ENCODE results near the gene BCKDK.

The BCKDK gene

GRCh38 chr16:31107465-31107867 lies 720 bp upstream of the BCKDK start:
- peak; percentile 79 for DNase-seq (ENCODE audit: low spot score)
- in situ Hi-C loops (cut with MboI; ENCODE audit: low pct_unique_long_range_greater_than_20kb, low sequenced_read_pairs, unreplicated experiment), result no loop called here
- TF ChIP-seq CTCF (IDR thresholded peaks at IDR 0.05; ENCODE audit: extremely low read depth, insufficient read depth, missing control alignments), result no peak

- DNase-seq (ENCODE audit: low spot score), result no peak
- TF ChIP-seq CTCF (IDR thresholded peaks at IDR 0.05; ENCODE audit: extremely low read depth, insufficient read depth, missing control alignments), result no peak
- in situ Hi-C loops (cut with MboI; ENCODE audit: low pct_unique_long_range_greater_than_20kb, low sequenced_read_pairs, unreplicated experiment), result no loop called here
Observed at GRCh38 chr16:31108794-31109558, 790 bp downstream of the BCKDK start.

- no peak for DNase-seq (ENCODE audit: low spot score)
- no peak for TF ChIP-seq CTCF (IDR thresholded peaks at IDR 0.05; ENCODE audit: extremely low read depth, insufficient read depth, missing control alignments)
- in situ Hi-C loops (cut with MboI; ENCODE audit: low pct_unique_long_range_greater_than_20kb, low sequenced_read_pairs, unreplicated experiment), result no loop called here
Observed at GRCh38 chr16:31109622-31110021, 1.4 kb downstream of the BCKDK start.

- no peak for TF ChIP-seq CTCF (IDR thresholded peaks at IDR 0.05; ENCODE audit: extremely low read depth, insufficient read depth, missing control alignments)
- in situ Hi-C loops (cut with MboI; ENCODE audit: low pct_unique_long_range_greater_than_20kb, low sequenced_read_pairs, unreplicated experiment), result no loop called here
- DNase-seq (ENCODE audit: low spot score), result no peak
Observed at GRCh38 chr16:31110106-31111034, 2.2 kb downstream of the BCKDK start.

- no peak for DNase-seq (ENCODE audit: low spot score)
- in situ Hi-C loops (cut with MboI; ENCODE audit: low pct_unique_long_range_greater_than_20kb, low sequenced_read_pairs, unreplicated experiment), result no loop called here
- no peak for TF ChIP-seq CTCF (IDR thresholded peaks at IDR 0.05; ENCODE audit: extremely low read depth, insufficient read depth, missing control alignments)
Observed at GRCh38 chr16:31111881-31112466, 3.8 kb downstream of the BCKDK start.

- no peak for DNase-seq (ENCODE audit: low spot score)
- no peak for TF ChIP-seq CTCF (IDR thresholded peaks at IDR 0.05; ENCODE audit: extremely low read depth, insufficient read depth, missing control alignments)
- in situ Hi-C loops (cut with MboI; ENCODE audit: low pct_unique_long_range_greater_than_20kb, low sequenced_read_pairs, unreplicated experiment), result no loop called here
Observed at GRCh38 chr16:31112711-31113110, 4.5 kb downstream of the BCKDK start.
